ENCODE data around the gene ADD2. TPM values are rescaled to one million over a fixed set of nuclear protein-coding genes. Genes with fewer than 3 reads are reported as not detected.
A peak's percentile ranks its signal among the peaks of the same experiment; 100 is the strongest.

ADD2 gene
- total RNA-seq, 1 donor from 2014 or later, result 3.4 TPM

- H3K4me3 ChIP-seq, result no peak overlapping the region
- intact Hi-C loops (cut with DNase I), result no loop called here
- peak in 1 of 2 donors; percentile 58 for DNase-seq (ENCODE audit: extremely low spot score in 2 of 2)
- H3K4me1 ChIP-seq, result no peaks in the 10 kb centered on the region
- no peaks in the 10 kb centered on the region for H3K36me3 ChIP-seq
- no peaks in the 10 kb centered on the region for H3K27me3 ChIP-seq
- no peak for TF ChIP-seq POLR2AphosphoS5 (IDR thresholded peaks at IDR 0.05; ENCODE audit: insufficient read depth in 1 of 2, low read depth in 1 of 2)
- no peak for TF ChIP-seq POLR2A (IDR thresholded peaks at IDR 0.05)
- no peak for TF ChIP-seq CTCF (IDR thresholded peaks at IDR 0.05)
- H3K27ac ChIP-seq, result no peak overlapping the region
- H3K9me3 ChIP-seq, result no peaks in the 10 kb centered on the region
These were observed 80.6 kb downstream of the ADD2 start for GRCh38 chr2:70687461-70687795.

- H3K27me3 ChIP-seq, result no peaks in the 10 kb centered on the region
- intact Hi-C loops (cut with DNase I), result no loop called here
- no peak overlapping the region for H3K4me3 ChIP-seq
- H3K4me1 ChIP-seq, result no peaks in the 10 kb centered on the region
- no peaks in the 10 kb centered on the region for H3K9me3 ChIP-seq
- peak in 1 of 2 donors; percentile 67 for DNase-seq (ENCODE audit: extremely low spot score in 2 of 2)
- no peaks in the 10 kb centered on the region for H3K36me3 ChIP-seq
- TF ChIP-seq POLR2A (IDR thresholded peaks at IDR 0.05) (no peak), POLR2AphosphoS5 (IDR thresholded peaks at IDR 0.05; ENCODE audit: insufficient read depth in 1 of 2, low read depth in 1 of 2) (no peak), CTCF (IDR thresholded peaks at IDR 0.05) (no peak)
- no peak overlapping the region for H3K27ac ChIP-seq
These were observed 81.2 kb downstream of the ADD2 start for GRCh38 chr2:70686577-70687460.

GRCh38 chr2:70685771-70686171, 82.2 kb downstream of the ADD2 start:
- Histone ChIP-seq H3K4me3 (no peak overlapping the region), H3K27ac (no peak overlapping the region), H3K36me3 (no peaks in the 10 kb centered on the region), H3K27me3 (no peaks in the 10 kb centered on the region), H3K4me1 (no peaks in the 10 kb centered on the region), H3K9me3 (no peaks in the 10 kb centered on the region)
- DNase-seq (ENCODE audit: extremely low spot score in 2 of 2), result peak in 1 of 2 donors; percentile 64
- intact Hi-C loops (cut with DNase I), result no loop called here
- TF ChIP-seq CTCF (IDR thresholded peaks at IDR 0.05) (no peak), POLR2A (IDR thresholded peaks at IDR 0.05) (no peak), POLR2AphosphoS5 (IDR thresholded peaks at IDR 0.05; ENCODE audit: insufficient read depth in 1 of 2, low read depth in 1 of 2) (no peak)

- Histone ChIP-seq H3K4me1 (no peaks in the 10 kb centered on the region), H3K27ac (no peak overlapping the region), H3K4me3 (no peak overlapping the region), H3K36me3 (no peaks in the 10 kb centered on the region), H3K9me3 (no peaks in the 10 kb centered on the region), H3K27me3 (no peaks in the 10 kb centered on the region)
- intact Hi-C loops (cut with DNase I), result no loop called here
- DNase-seq (ENCODE audit: extremely low spot score in 2 of 2), result peak in 1 of 2 donors; percentile 14
- TF ChIP-seq POLR2AphosphoS5 (IDR thresholded peaks at IDR 0.05; ENCODE audit: insufficient read depth in 1 of 2, low read depth in 1 of 2) (no peak), CTCF (IDR thresholded peaks at IDR 0.05) (no peak), POLR2A (IDR thresholded peaks at IDR 0.05) (no peak)
These were observed 83.0 kb downstream of the ADD2 start for GRCh38 chr2:70684846-70685622.
